Measurements from ENCODE around the gene MTURN.

GRCh38 chr7:30177186-30177585 is 42.4 kb downstream of the MTURN start:
- TF ChIP-seq POLR2A (IDR thresholded peaks at IDR 0.05) (no peak), CTCF (IDR thresholded peaks at IDR 0.05) (no peak)
